ENCODE measurements around the gene TGM2.

TGM2 gene

GRCh38 chr20:38199501-38200390, 34.7 kb upstream of the TGM2 start:
- no peak for DNase-seq

DNA sequence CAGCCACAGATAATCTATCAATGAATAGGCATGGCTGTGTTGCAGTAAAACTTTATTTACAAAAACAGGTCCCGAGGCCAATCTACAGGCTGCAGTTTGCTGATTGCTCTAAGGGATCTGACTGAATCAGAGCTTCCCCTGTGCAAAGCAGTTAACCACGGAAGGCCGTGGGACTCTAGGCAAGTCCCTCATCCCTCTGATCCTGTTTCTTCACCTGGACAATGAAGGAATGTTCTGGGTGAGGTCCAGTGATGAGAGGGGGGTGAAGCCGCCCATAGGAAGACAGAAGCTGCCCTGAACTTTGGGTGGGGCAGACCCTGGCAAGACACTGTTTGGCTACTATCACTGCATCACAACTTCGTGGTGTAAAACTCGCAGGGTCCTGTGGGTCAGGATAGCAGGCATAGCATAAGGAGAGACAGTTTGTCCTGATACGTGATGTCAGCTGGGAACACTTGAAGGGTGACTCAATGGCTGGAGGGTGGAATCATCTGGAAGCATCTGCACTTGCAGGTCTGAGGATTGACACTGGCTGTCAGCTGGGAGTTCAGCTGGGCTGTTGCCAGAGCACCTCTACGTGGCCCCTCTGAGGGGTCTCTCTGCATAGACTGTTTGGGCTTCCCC, 33.3 kb upstream of the TGM2 start:
- no peak for DNase-seq

GRCh38 chr20:38197619-38198018, 32.5 kb upstream of the TGM2 start:
- DNase-seq, result no peak

DNA sequence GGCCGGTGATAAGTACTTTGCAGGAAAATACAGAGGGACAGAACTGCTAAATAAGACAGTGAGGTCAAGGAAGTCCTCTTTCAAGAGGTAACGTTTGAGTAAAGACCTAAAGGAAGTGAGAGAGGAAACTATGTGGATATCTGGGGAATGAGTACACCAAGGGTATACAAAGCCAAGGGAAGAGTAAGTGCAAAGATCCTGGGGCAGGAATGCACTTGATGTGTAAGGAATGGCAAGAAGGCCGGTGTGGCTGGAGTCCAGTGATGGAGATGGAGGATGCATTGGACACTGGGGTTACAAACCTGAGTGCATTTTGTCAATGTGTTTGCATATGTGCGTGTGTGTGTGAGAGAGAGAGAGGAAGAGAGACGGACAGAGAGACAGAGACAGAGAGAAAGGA, 32.1 kb upstream of the TGM2 start:
- no peak for DNase-seq

DNA sequence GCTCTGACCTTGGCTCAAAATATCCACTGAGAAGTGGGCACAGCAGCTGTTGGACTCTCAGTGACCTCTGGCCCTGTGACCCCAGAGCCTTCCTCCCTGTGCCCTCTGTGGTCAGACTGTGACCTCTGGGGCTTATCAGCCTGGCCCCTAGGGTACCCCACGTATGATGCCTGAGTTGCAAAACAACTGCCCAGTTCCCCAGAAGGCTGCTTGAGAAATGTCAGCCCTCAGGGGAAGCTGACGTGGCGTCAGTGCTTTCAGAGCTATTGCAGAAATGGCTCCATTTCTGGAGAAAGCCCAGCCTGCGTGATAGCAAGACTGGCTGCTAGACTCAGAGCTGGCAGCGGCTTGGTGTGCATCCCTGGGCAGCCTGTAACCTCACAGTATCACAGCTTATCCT, 31.5 kb upstream of the TGM2 start:
- no peak for DNase-seq

DNA sequence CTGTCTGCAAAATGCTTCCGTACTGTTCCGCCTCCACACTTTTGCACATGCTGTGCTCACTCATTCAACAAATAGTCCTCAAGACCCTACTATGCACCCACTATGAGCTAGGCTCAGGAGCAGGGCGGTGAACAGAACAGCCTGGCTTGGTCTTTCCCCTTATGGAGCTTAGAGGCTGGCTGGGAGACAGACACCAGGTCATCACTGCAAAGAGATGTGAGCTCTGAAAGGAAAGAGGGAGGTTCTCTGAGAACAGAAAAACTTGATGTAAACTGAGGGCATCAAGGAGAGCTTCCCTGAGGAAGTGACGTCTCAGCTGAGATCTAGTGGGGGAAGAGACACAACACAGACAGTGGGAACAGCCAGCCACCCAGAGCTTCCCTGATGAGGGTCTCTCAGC, 31.0 kb upstream of the TGM2 start:
- no peak for DNase-seq

DNA sequence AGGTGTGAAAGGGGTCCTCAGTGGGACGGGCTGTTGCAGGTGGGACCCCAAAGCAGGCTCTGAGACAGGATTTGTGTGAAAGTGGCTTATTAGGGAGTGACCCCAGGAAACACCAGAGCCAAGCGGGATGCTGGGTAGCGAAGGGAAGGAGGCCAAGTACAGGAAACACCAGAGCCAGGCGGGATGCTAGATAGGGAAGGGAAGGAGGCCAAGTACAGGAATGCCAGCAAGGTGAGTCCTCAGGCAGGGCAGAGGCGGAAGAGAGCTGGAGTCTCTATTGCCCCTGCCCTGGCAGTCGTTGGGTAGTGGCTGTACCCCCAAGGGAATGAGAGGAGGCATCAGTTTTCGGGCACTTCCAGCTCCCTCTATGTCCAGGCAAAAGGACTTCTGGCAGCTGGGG, 30.5 kb upstream of the TGM2 start:
- no peak for DNase-seq

DNA sequence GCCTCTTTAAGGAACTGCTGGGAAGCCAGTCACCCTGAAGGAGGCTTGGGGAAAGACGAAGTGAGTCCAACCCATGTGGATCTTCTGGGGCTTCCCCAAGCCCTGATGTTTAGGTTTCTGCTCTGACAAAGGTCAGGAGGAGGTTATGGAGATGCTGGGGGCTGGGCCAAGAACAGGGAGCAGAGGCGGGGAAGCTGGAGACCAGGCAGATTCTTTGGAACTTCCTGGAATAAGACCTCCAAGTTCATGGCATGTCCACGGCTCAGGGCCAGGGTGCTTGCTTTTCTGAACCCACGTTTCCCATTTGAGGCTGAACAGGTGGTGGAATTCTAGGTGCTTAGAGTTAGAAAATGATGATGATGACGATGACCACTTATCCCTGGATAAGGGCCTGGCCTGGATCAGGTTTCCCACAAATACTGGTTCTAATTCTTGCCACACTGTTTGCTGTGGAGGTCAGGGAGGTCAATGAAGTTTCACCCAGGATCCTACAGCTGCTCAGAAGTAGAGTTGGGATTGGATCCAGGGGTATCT, 30.0 kb upstream of the TGM2 start:
- no peak for DNase-seq

- no peak for DNase-seq
These were observed 28.6 kb upstream of the TGM2 start for GRCh38 chr20:38193586-38194105.

DNA sequence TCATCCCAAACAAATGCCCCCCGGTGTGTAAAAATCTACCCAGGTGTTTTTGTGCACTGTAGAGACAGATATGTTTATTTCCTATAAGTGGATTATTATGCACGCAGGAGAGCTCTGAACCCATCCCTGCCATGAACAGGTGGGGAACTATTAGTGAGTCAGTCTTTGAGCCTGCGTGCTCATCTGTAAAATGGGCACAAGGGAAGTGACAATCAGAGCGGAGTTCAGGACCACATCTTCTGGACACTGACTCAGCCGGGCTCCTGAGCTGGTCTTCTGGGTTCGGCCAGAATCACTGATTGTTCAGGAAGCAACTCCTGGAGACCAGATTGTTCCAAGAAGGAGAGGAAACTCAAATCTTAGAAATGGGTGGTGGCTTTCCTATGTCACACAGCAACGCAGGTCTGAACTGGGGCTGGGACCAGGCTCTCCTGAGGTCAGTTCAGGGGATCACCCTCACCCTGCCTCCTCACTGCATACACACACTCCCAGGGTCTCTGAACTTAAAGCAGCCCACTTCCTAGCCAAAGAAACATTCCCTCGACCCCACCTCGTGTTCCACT, 27.3 kb upstream of the TGM2 start:
- DNase-seq, result no peak

DNA sequence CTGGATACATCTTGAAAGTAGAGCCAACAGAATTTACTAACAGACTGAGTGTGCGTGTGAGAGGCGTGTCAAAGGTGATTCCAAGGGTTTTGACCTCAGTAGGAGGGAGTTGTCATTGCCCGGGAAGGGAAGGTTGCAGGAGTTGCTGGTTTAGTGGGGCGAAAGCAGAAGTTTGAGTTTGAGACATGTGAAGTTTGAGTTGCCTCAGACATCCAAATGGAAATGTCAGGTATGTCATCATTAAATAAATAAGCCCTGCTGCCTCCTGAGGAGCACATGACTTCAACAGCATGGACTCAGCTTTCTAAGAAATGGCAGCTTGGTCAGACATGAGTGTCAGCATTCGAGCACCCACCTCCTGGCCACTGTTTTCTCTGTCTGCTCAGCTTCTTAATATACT, 26.6 kb upstream of the TGM2 start:
- DNase-seq, result no peak

DNA sequence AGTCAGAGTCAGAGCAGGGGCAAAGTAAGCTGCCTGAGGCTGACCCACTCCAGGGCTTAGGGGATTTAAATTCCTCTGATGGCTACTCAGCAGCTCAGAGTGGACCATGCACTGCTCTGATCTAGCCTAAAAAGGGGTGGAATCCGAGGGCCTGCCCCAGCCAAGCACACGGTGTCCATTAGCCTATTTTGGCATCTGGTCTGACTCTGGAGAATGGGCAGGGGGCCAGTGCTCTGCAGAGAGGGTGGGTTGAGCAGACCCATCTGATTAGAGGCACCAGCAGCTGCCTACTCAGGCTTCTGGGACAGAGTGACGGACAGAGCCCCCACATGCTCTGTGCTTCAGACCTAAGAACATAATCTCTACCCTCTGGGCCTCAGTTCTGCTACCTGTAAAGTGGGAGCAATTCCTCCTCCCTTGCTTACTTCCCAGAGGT, 25.9 kb upstream of the TGM2 start:
- no peak for DNase-seq

GRCh38 chr20:38190166-38190565, 25.1 kb upstream of the TGM2 start:
- DNase-seq, result no peak

DNA sequence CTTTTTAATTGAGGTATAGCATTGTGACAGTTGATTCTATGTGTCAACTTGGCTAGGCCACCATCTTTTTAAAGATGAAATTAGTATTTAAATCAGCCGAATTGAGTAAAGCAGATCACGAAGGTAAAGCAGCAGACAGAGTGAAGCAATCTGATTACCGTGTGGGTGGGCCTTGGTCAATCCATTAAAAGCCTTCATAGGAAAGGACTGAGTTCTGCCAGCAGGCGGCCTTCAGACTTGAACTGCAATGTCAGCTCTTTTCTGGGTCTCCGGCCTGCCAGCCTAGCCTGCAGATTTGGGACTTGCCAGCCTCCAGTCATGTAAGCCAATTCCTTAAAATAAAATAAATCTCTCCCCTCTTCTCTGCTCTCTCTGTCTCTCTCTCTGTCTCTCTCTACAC, 22.4 kb upstream of the TGM2 start:
- no peak for DNase-seq

DNA sequence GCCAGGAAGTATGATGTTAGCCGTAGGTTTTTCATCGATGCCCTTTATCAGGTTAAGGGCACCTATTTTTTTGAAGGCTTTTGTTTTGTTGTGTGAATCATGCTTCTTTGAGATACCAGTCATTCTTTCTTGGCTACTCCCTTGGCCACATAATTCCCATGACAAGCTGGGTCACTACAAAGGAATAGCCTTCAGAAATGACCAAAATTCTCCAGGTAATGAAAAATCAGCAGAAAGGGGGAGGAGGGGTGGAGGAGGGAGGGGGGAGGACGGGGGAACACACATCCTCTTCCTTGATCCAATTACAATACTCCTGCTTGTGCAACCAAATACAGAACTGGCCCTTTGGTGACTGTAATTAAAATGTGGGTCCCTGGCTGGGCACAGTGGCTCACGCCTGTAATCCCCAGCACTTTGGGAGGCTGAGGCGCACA, 21.7 kb upstream of the TGM2 start:
- no peak for DNase-seq

GRCh38 chr20:38184101-38184500, 19.0 kb upstream of the TGM2 start:
- DNase-seq, result no peak

DNA sequence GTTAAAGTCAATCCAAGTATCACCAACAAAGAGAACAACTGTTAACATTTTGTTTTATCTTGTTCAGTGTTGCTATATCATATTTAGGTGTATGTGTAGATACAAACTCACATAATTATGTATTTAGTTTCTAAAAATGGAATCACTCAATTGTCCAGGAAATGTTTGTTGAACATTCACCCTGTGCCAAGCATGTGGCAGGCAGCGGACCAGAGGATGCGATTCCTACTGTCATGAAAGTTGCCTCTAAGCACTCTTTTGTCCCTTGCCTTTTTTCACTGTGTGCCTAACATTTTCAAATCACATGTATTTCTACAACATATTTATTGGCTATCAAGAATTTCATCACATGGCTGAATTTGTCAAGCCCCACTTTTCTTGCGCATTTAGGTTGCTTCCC, 16.9 kb upstream of the TGM2 start:
- DNase-seq, result no peak

DNA sequence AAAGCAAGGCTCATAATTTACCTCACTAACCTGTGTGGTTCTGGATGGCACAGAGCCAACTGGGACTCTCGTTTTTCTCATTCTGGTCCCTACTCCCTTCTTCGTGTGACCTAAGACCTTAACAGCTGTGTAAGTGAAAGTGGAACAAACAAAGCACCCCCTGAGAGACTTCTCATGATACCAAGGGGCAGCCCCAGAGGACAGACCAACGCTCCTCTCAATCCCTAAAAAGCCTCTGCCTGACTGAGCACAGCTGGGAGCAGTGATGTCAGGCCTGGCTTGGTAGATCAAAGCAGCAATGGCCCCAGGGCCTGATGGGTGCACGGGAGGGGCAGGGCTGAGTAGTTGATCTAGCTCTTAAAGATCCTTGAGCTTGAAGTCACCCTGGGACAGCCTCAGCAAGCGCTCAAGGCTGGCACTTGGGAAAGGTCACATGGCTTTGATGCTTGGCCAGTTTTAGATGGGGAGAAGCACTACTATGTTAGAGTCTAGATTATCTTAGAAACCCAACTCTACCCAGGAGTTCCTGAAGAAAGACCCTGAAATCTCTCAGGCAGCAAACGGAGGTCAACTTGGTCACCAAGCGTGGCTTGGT, 16.2 kb upstream of the TGM2 start:
- DNase-seq, result no peak

- DNase-seq, result no peak
These were observed 15.7 kb upstream of the TGM2 start for GRCh38 chr20:38180781-38181180.

GRCh38 chr20:38179846-38180245, 14.8 kb upstream of the TGM2 start:
- no peak for DNase-seq

GRCh38 chr20:38178581-38178980, 13.5 kb upstream of the TGM2 start:
- DNase-seq, result no peak

GRCh38 chr20:38178065-38178491, 13.0 kb upstream of the TGM2 start:
- no peak for DNase-seq

DNA sequence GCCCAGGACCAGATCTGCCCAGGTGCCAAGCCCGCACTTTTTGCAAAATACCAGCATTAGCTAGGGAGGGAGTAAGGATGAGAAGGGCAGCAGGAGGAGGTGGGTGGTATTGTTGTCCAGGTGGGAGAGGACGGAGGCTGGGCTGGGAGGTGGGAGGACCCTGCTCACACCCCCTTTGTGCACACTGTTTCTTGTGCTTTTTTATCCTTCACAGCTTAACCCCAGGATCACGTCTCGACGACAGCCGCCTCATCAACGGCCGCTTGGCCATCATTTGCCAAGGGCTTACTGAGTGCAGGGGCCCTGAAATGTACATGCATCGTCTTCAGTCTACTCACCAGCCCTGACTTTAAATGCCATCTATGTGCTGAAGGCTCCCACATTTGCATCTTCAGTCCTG, 12.1 kb upstream of the TGM2 start:
- DNase-seq, result no peak
